DOHH2 (cell line): ENCODE results near the gene ARL16.

Experiments
- EZH2phosphoT487 ChIP-seq: fragments of 200-600 bp; sonication (generic); IDR thresholded peaks from 2 replicates; pipeline ENCODE4 v1.6.1; 2017; ENCODE audit warnings: borderline replicate concordance, mild to moderate bottlenecking, antibody characterized with exemption, low read length, moderate library complexity, mixed read lengths
- TF ChIP-seq, protein P1 (sequence below): fragments of 200-600 bp; sonication (generic); IDR thresholded peaks from one replicate; pipeline ENCODE4 v1.5.1; 2014; ENCODE audit warnings: antibody characterized with exemption, mild to moderate bottlenecking, low read depth, low read length; ENCODE audit not compliant: poor library complexity, severe bottlenecking

DNA sequence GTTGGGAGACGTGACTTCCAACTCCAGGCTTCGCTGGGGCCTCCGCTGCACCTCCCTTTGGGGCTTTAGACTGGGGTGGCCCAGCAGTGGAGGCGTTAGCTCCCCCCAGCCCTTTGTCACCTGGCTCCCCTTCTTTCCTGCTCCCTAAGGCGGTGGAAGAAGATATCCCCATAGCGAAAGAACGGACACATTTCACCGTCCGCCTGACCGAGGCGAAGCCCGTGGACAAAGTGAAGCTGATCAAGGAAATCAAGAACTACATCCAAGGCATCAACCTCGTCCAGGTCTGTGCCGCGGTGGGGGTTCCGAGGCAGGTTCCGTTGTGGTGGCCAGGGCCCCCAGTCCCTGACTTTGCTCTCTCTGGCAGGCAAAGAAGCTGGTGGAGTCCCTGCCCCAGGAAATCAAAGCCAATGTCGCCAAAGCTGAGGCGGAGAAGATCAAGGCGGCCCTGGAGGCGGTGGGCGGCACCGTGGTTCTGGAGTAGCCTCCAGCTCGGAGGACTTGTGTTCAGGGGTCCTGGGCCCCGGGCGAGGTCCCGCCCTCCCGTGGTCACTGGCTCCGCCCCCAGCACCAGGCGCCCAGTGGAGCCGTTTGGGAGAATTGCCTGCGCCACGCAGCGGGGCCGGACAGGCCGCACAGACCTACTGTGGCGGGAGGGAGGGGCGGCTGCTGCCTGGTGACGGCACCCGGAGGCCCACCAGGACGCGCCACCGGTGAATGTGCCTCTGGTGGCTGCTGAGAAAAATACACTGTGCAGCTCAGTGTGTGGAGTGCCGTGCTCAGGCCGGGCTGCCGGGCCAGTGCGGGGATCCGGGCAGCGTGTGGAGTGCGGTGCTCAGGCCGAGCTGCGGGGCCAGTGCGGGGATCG, 23.4 kb upstream of the ARL16 start:
- TF ChIP-seq, protein P1, sequence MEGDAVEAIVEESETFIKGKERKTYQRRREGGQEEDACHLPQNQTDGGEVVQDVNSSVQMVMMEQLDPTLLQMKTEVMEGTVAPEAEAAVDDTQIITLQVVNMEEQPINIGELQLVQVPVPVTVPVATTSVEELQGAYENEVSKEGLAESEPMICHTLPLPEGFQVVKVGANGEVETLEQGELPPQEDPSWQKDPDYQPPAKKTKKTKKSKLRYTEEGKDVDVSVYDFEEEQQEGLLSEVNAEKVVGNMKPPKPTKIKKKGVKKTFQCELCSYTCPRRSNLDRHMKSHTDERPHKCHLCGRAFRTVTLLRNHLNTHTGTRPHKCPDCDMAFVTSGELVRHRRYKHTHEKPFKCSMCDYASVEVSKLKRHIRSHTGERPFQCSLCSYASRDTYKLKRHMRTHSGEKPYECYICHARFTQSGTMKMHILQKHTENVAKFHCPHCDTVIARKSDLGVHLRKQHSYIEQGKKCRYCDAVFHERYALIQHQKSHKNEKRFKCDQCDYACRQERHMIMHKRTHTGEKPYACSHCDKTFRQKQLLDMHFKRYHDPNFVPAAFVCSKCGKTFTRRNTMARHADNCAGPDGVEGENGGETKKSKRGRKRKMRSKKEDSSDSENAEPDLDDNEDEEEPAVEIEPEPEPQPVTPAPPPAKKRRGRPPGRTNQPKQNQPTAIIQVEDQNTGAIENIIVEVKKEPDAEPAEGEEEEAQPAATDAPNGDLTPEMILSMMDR, result peak; percentile 14
- TF ChIP-seq EZH2phosphoT487, result no peak
